Brain microvascular endothelial cell (primary cell): Measurements from ENCODE around the gene SOST.

Experiments used
- DNase-seq: peaks from one replicate; pipeline ENCODE4 v3.0.0-alpha.2; 2020
- H3K27ac ChIP-seq: fragments of 250-450 bp; sonication (Bioruptor Pico); 2 replicates; pipeline ENCODE4 v1.5.1; 2020; ENCODE audit warnings: mild to moderate bottlenecking, moderate library complexity
- H3K27me3 ChIP-seq: fragments of 250-450 bp; sonication (Bioruptor Pico); replicated peaks from 2 replicates; pipeline ENCODE4 v1.5.1; 2020; ENCODE audit warnings: mild to moderate bottlenecking
- H3K36me3 ChIP-seq: fragments of 250-450 bp; sonication (Bioruptor Pico); replicated peaks from 2 replicates; pipeline ENCODE4 v1.5.1; 2020; ENCODE audit warnings: mild to moderate bottlenecking
- H3K4me3 ChIP-seq: 2 replicates; pipeline ENCODE4 v1.5.1; 2011; ENCODE audit warnings: low read depth, mild to moderate bottlenecking, control low read depth, low read length, moderate library complexity
- CTCF ChIP-seq: IDR thresholded peaks from 2 replicates; pipeline ENCODE4 v1.5.1; 2011; ENCODE audit warnings: low read depth, mild to moderate bottlenecking, moderate library complexity, low read length, control low read depth, inconsistent platforms; ENCODE audit errors: missing control alignments
- in situ Hi-C: cut with HindIII; loops from 2 replicates; pipeline ENCODE4 v1.10.0; 2017; ENCODE audit warnings: low sequenced_read_pairs, low pct_ligation_motif_present

SOST gene

GRCh38 chr17:43718544-43718943 lies 40.0 kb downstream of the SOST start:
- H3K4me3 ChIP-seq = no peak overlapping the region
- H3K27me3 ChIP-seq = no peaks in the 10 kb centered on the region

GRCh38 chr17:43717913-43718312 lies 40.7 kb downstream of the SOST start:
- Histone ChIP-seq H3K27ac (no peak overlapping the region), H3K4me3 (no peak overlapping the region), H3K36me3 (no peaks in the 10 kb centered on the region), H3K27me3 (no peaks in the 10 kb centered on the region)
- TF ChIP-seq CTCF = no peak
- DNase-seq = no peak
- in situ Hi-C loops = no loop called here

More at GRCh38 chr17:43718544-43718943, 40.0 kb downstream of the SOST start:
- TF ChIP-seq CTCF = no peak
- in situ Hi-C loops = no loop called here
- H3K36me3 ChIP-seq = no peaks in the 10 kb centered on the region
- no peak overlapping the region for H3K27ac ChIP-seq
- no peak for DNase-seq

GRCh38 chr17:43714465-43715149 lies 44.0 kb downstream of the SOST start:
- no peaks in the 10 kb centered on the region for H3K27me3 ChIP-seq
- DNase-seq = no peak
- in situ Hi-C loops = no loop called here
- no peak overlapping the region for H3K4me3 ChIP-seq
- no peaks in the 10 kb centered on the region for H3K36me3 ChIP-seq
- H3K27ac ChIP-seq = no peak overlapping the region
- no peak for TF ChIP-seq CTCF

- H3K27me3 ChIP-seq = no peaks in the 10 kb centered on the region
- H3K36me3 ChIP-seq = no peaks in the 10 kb centered on the region
- in situ Hi-C loops = no loop called here
- peak overlapping the region; percentile 48 for H3K4me3 ChIP-seq
- no peak overlapping the region for H3K27ac ChIP-seq
- no peak for TF ChIP-seq CTCF
- no peak for DNase-seq
Measured at GRCh38 chr17:43713494-43714162, 45.0 kb downstream of the SOST start.

GRCh38 chr17:43712397-43712796 lies 46.2 kb downstream of the SOST start:
- Histone ChIP-seq H3K27ac (no peak overlapping the region), H3K27me3 (no peaks in the 10 kb centered on the region), H3K4me3 (no peak overlapping the region), H3K36me3 (no peaks in the 10 kb centered on the region)
- no peak for TF ChIP-seq CTCF
- DNase-seq = no peak
- in situ Hi-C loops = no loop called here
